SK-N-MC (cell line): ENCODE measurements around the gene NDOR1.

Source experiments
- DNase-seq: peaks from one replicate; pipeline ENCODE4 v3.0.0-alpha.2; 2011; ENCODE audit warnings: low read depth, low spot score
- H3K27ac ChIP-seq: fragments of 200-600 bp; sonication (generic); 2 replicates; pipeline ENCODE4 v1.5.1; 2016; ENCODE audit warnings: mixed run types
- H3K36me3 ChIP-seq: fragments of 200-600 bp; sonication (generic); 2 replicates; pipeline ENCODE4 v1.6.1; 2017; ENCODE audit warnings: antibody characterized with exemption, low read length, mixed read lengths; ENCODE audit not compliant: insufficient read depth
- H3K4me3 ChIP-seq: fragments of 200-600 bp; sonication (generic); 2 replicates; pipeline ENCODE4 v1.5.1; 2016
- H3K9ac ChIP-seq: fragments of 200-600 bp; sonication (generic); 2 replicates; pipeline ENCODE4 v1.8.0; 2017; ENCODE audit warnings: mixed run types, mixed read lengths; ENCODE audit not compliant: insufficient read length
- H3K9me3 ChIP-seq: fragments of 200-600 bp; sonication (generic); 2 replicates; pipeline ENCODE4 v1.6.1; 2017; ENCODE audit warnings: low read depth, mild to moderate bottlenecking, antibody characterized with exemption, low read length, moderate library complexity, mixed read lengths
- EZH2 ChIP-seq: fragments of 200-600 bp; sonication (generic); IDR thresholded peaks from one replicate; pipeline ENCODE4 v1.6.1; 2017; ENCODE audit warnings: antibody characterized with exemption
- FOXP2 ChIP-seq: optimal IDR thresholded peaks from 2 replicates; pipeline ENCODE3; 2011; ENCODE audit warnings: mild to moderate bottlenecking, moderate library complexity; ENCODE audit not compliant: insufficient read depth; ENCODE audit errors: extremely low read length, control extremely low read depth
- POLR2AphosphoS5 ChIP-seq: IDR thresholded peaks from 2 replicates; pipeline ENCODE4 v1.6.1; 2012; ENCODE audit warnings: mild to moderate bottlenecking, low read depth, low read length, borderline replicate concordance

NDOR1 gene

GRCh38 chr9:137212520-137212919, 7.0 kb downstream of the NDOR1 start:
- DNase-seq = no peak
- Histone ChIP-seq H3K9ac (no peak overlapping the region), H3K4me3 (no peak overlapping the region), H3K27ac (no peak overlapping the region), H3K36me3 (no peaks in the 10 kb centered on the region), H3K9me3 (no peaks in the 10 kb centered on the region)
- TF ChIP-seq POLR2AphosphoS5 = 0 out of 2 replicates have a peak, but pooled peaks have one; percentile 5
- TF ChIP-seq EZH2 = no peak
- TF ChIP-seq FOXP2 = no peak

- H3K36me3 ChIP-seq = no peaks in the 10 kb centered on the region
- no peak overlapping the region for H3K27ac ChIP-seq
- TF ChIP-seq EZH2 = no peak
- TF ChIP-seq FOXP2 = no peak
- no peak for TF ChIP-seq POLR2AphosphoS5
- no peak for DNase-seq
- H3K4me3 ChIP-seq = no peak overlapping the region
- H3K9me3 ChIP-seq = no peaks in the 10 kb centered on the region
- no peak overlapping the region for H3K9ac ChIP-seq
Measured at GRCh38 chr9:137213160-137214060, 7.9 kb downstream of the NDOR1 start.

GRCh38 chr9:137214620-137215019, 9.1 kb downstream of the NDOR1 start:
- TF ChIP-seq FOXP2 (no peak), POLR2AphosphoS5 (no peak), EZH2 (no peak)
- DNase-seq = no peak
- Histone ChIP-seq H3K9me3 (no peaks in the 10 kb centered on the region), H3K36me3 (no peaks in the 10 kb centered on the region), H3K4me3 (no peak overlapping the region), H3K9ac (no peak overlapping the region), H3K27ac (no peak overlapping the region)

- no peak overlapping the region for H3K9ac ChIP-seq
- H3K27ac ChIP-seq = no peak overlapping the region
- no peak for DNase-seq
- TF ChIP-seq POLR2AphosphoS5 (no peak), FOXP2 (no peak), EZH2 (no peak)
- H3K36me3 ChIP-seq = no peaks in the 10 kb centered on the region
- H3K9me3 ChIP-seq = no peaks in the 10 kb centered on the region
- H3K4me3 ChIP-seq = no peak overlapping the region
Measured at GRCh38 chr9:137215196-137215986, 9.9 kb downstream of the NDOR1 start.

- Histone ChIP-seq H3K9me3 (no peaks in the 10 kb centered on the region), H3K27ac (no peak overlapping the region), H3K9ac (no peak overlapping the region), H3K36me3 (no peaks in the 10 kb centered on the region), H3K4me3 (no peak overlapping the region)
- TF ChIP-seq FOXP2 = no peak
- TF ChIP-seq POLR2AphosphoS5 = no peak
- TF ChIP-seq EZH2 = no peak
- no peak for DNase-seq
Measured at GRCh38 chr9:137216188-137216965, 10.9 kb downstream of the NDOR1 start.

- no peaks in the 10 kb centered on the region for H3K9me3 ChIP-seq
- H3K27ac ChIP-seq = no peak overlapping the region
- peak overlapping the region; percentile 72 for H3K4me3 ChIP-seq
- DNase-seq = no peak
- TF ChIP-seq POLR2AphosphoS5 (peak; percentile 68), EZH2 (no peak), FOXP2 (no peak)
- no peaks in the 10 kb centered on the region for H3K36me3 ChIP-seq
- peak overlapping the region; percentile 55 for H3K9ac ChIP-seq
Measured at GRCh38 chr9:137217276-137218211, 12.0 kb downstream of the NDOR1 start.

GRCh38 chr9:137218212-137218753, 12.8 kb downstream of the NDOR1 start:
- Histone ChIP-seq H3K9me3 (no peaks in the 10 kb centered on the region), H3K9ac (no peak overlapping the region), H3K4me3 (no peak overlapping the region), H3K27ac (no peak overlapping the region), H3K36me3 (no peaks in the 10 kb centered on the region)
- DNase-seq = no peak
- TF ChIP-seq EZH2 (no peak), POLR2AphosphoS5 (no peak), FOXP2 (no peak)
